ENCODE data around the gene ADGRB2.

Gene ADGRB2

DNA sequence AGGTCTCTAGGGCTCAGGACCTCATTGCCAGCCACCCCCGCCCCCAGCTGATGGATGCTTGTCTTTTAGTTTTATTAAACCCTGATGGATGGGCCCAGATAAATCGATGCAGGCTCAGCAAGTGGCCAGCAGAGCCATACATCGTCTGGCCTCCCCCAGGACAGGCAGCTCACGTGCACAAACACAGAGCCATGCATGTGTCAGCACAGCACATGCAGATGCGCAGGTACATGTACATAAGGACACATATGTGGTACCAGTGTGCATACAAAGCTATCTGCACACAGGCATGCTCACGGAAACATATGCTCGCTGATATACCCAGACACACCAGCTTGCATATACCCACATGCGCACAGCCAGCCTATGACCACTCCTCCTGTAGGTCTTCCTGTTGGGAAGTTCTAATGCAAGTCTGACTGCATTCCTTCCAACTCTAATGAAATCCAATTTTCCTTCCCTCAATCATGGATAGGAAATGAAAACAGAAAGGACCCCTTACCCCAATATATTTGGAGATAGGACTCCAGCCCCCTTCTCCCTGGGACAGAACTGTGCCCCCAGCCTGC is 61.2 kb downstream of the ADGRB2 start:
- H3K27me3 ChIP-seq (ENCODE audit: insufficient read depth, low read length, poor library complexity, severe bottlenecking), result no peaks in the 10 kb centered on the region
- no peak overlapping the region for H3K9ac ChIP-seq (ENCODE audit: low read depth, low read length, poor library complexity, severe bottlenecking)
- H3K9me3 ChIP-seq (ENCODE audit: insufficient read depth, low read depth, low read length), result no peaks in the 10 kb centered on the region
- H3K9me2 ChIP-seq (replicated peaks; ENCODE audit: low read depth, low read length), result no peaks in the 10 kb centered on the region
- peaks cover 43% of the 10 kb centered on the region for H3K4me1 ChIP-seq (ENCODE audit: insufficient read depth, low read length, poor library complexity, severe bottlenecking)
- H3K79me2 ChIP-seq (ENCODE audit: insufficient read depth, low read length), result no peaks in the 10 kb centered on the region
- H2AFZ ChIP-seq (ENCODE audit: low read length), result no peak overlapping the region
- H4K20me1 ChIP-seq (ENCODE audit: insufficient read depth, low read length, poor library complexity, severe bottlenecking), result no peaks in the 10 kb centered on the region
- TF ChIP-seq CTCF (conservative IDR thresholded peaks at IDR 0.05; ENCODE audit: low read length), result no peak
- TF ChIP-seq EZH2phosphoT487 (IDR thresholded peaks at IDR 0.05; ENCODE audit: borderline replicate concordance), result no peak
- H3F3A ChIP-seq (ENCODE audit: low read depth), result no peaks in the 10 kb centered on the region
- H3K4me3 ChIP-seq (ENCODE audit: low read length, poor library complexity, severe bottlenecking), result no peak overlapping the region
- H3K4me2 ChIP-seq (ENCODE audit: low read depth, low read length, poor library complexity, severe bottlenecking), result no peak overlapping the region
- no peaks in the 10 kb centered on the region for H3K36me3 ChIP-seq (ENCODE audit: insufficient read depth, low read length)

DNA sequence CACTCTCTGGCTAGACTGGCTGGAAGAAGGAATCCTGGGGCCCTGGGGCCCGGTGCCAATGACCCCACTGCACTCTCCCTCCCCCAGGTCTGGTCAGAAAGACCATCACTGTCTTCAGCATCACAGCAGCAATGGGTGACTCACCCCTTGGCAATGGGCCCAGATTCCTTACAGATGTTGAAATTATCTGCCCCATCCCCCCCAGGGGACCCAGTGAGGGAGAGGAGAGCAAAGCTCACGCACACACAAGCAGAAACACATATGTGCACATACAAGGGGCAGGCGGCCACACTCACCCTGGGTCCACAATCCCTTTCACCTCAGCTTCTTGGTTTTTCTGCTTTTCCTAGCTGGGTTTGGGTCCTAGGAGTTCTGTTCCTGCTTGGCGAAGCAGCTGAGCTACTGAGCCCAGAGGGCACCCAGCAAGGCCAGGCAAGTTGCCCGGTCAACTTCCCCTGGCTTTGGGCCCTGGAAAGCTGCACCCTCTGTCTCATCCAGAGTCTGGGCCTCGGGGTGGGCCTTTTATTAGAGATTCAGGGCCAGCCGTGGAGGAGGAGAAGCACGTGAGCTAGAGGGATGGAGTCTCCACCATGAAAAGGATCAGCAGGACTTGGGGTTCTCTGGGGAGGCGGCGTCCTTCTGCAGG is 62.9 kb downstream of the ADGRB2 start:
- H3F3A ChIP-seq (ENCODE audit: low read depth), result no peaks in the 10 kb centered on the region
- no peaks in the 10 kb centered on the region for H3K36me3 ChIP-seq (ENCODE audit: insufficient read depth, low read length)
- TF ChIP-seq CTCF (conservative IDR thresholded peaks at IDR 0.05; ENCODE audit: low read length), result no peak
- TF ChIP-seq EZH2phosphoT487 (IDR thresholded peaks at IDR 0.05; ENCODE audit: borderline replicate concordance), result no peak
- peaks cover 43% of the 10 kb centered on the region for H3K4me1 ChIP-seq (ENCODE audit: insufficient read depth, low read length, poor library complexity, severe bottlenecking)
- H3K9me2 ChIP-seq (replicated peaks; ENCODE audit: low read depth, low read length), result no peaks in the 10 kb centered on the region
- no peaks in the 10 kb centered on the region for H4K20me1 ChIP-seq (ENCODE audit: insufficient read depth, low read length, poor library complexity, severe bottlenecking)
- H3K4me2 ChIP-seq (ENCODE audit: low read depth, low read length, poor library complexity, severe bottlenecking), result no peak overlapping the region
- H3K27me3 ChIP-seq (ENCODE audit: insufficient read depth, low read length, poor library complexity, severe bottlenecking), result no peaks in the 10 kb centered on the region
- H3K9me3 ChIP-seq (ENCODE audit: insufficient read depth, low read depth, low read length), result no peaks in the 10 kb centered on the region
- H3K79me2 ChIP-seq (ENCODE audit: insufficient read depth, low read length), result no peaks in the 10 kb centered on the region
- H3K9ac ChIP-seq (ENCODE audit: low read depth, low read length, poor library complexity, severe bottlenecking), result no peak overlapping the region
- no peak overlapping the region for H3K4me3 ChIP-seq (ENCODE audit: low read length, poor library complexity, severe bottlenecking)
- H2AFZ ChIP-seq (ENCODE audit: low read length), result no peak overlapping the region

GRCh38 chr1:31700468-31701090 is 63.6 kb downstream of the ADGRB2 start:
- no peak overlapping the region for H2AFZ ChIP-seq (ENCODE audit: low read length)
- H3K36me3 ChIP-seq (ENCODE audit: insufficient read depth, low read length), result no peaks in the 10 kb centered on the region
- no peaks in the 10 kb centered on the region for H3K9me3 ChIP-seq (ENCODE audit: insufficient read depth, low read depth, low read length)
- H4K20me1 ChIP-seq (ENCODE audit: insufficient read depth, low read length, poor library complexity, severe bottlenecking), result no peaks in the 10 kb centered on the region
- no peak overlapping the region for H3K4me2 ChIP-seq (ENCODE audit: low read depth, low read length, poor library complexity, severe bottlenecking)
- H3K4me3 ChIP-seq (ENCODE audit: low read length, poor library complexity, severe bottlenecking), result no peak overlapping the region
- no peak overlapping the region for H3K9ac ChIP-seq (ENCODE audit: low read depth, low read length, poor library complexity, severe bottlenecking)
- TF ChIP-seq EZH2phosphoT487 (IDR thresholded peaks at IDR 0.05; ENCODE audit: borderline replicate concordance), result no peak
- TF ChIP-seq CTCF (conservative IDR thresholded peaks at IDR 0.05; ENCODE audit: low read length), result no peak
- no peaks in the 10 kb centered on the region for H3K79me2 ChIP-seq (ENCODE audit: insufficient read depth, low read length)
- no peaks in the 10 kb centered on the region for H3F3A ChIP-seq (ENCODE audit: low read depth)
- no peaks in the 10 kb centered on the region for H3K27me3 ChIP-seq (ENCODE audit: insufficient read depth, low read length, poor library complexity, severe bottlenecking)
- peaks cover 38% of the 10 kb centered on the region for H3K4me1 ChIP-seq (ENCODE audit: insufficient read depth, low read length, poor library complexity, severe bottlenecking)
- H3K9me2 ChIP-seq (replicated peaks; ENCODE audit: low read depth, low read length), result no peaks in the 10 kb centered on the region

Measured in Loucy (cell line).